A673 (cell line): ENCODE measurements around the gene RAB7B.

Experiments used
- EZH2 ChIP-seq: fragments of 200-600 bp; sonication (generic); IDR thresholded peaks from 2 replicates; pipeline ENCODE4 v1.6.1; 2017; ENCODE audit warnings: borderline replicate concordance, low read depth, mild to moderate bottlenecking, mixed read lengths, antibody characterized with exemption, low read length; ENCODE audit not compliant: poor library complexity, severe bottlenecking
- TF ChIP-seq, protein P1 (sequence below): fragments of 300-800, 200-600 bp; sonication (generic); conservative IDR thresholded peaks from 2 replicates; pipeline ENCODE4 v1.5.1; 2017; ENCODE audit warnings: low read depth, mild to moderate bottlenecking, antibody characterized with exemption, low read length, moderate library complexity, mixed read lengths

DNA sequence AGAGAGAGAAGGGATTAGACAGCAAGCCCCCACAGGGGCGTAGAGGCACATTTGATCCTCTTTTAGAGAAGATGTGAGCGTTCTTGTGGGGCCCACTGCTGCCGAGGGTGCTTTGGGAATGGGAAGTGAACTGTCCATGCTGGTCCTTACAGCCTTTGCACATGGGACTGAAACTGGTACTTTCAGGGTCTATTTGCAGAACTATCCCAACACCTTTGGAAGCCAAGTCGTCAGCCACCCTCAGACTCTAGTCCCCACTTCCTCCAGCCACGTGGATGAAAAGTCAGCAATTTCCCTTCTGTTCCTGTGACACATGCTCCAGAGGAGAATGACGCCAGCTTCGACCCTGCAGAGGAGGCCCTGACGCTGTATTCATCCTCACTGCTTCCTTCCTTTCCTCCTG is 2.6 kb upstream of the RAB7B start:
- TF ChIP-seq, protein P1, sequence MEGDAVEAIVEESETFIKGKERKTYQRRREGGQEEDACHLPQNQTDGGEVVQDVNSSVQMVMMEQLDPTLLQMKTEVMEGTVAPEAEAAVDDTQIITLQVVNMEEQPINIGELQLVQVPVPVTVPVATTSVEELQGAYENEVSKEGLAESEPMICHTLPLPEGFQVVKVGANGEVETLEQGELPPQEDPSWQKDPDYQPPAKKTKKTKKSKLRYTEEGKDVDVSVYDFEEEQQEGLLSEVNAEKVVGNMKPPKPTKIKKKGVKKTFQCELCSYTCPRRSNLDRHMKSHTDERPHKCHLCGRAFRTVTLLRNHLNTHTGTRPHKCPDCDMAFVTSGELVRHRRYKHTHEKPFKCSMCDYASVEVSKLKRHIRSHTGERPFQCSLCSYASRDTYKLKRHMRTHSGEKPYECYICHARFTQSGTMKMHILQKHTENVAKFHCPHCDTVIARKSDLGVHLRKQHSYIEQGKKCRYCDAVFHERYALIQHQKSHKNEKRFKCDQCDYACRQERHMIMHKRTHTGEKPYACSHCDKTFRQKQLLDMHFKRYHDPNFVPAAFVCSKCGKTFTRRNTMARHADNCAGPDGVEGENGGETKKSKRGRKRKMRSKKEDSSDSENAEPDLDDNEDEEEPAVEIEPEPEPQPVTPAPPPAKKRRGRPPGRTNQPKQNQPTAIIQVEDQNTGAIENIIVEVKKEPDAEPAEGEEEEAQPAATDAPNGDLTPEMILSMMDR: no peak
- no peak for TF ChIP-seq EZH2
